ENCODE data around the gene STAT6.
"Not testable (repeated sequence)": the region's sequence is repeated elsewhere in the genome, so short reads cannot be mapped to it uniquely, and the experiment has no call there.

STAT6 gene

GRCh38 chr12:57126061-57126460 lies 14.9 kb upstream of the STAT6 start:
- DNase-seq, result no peak

- peak; percentile 88 to 93 (median 89) for DNase-seq
These were observed 13.2 kb upstream of the STAT6 start for GRCh38 chr12:57124261-57124877.

- no peak for DNase-seq
These were observed 12.7 kb upstream of the STAT6 start for GRCh38 chr12:57123813-57124212.

GRCh38 chr12:57120718-57121117 lies 9.6 kb upstream of the STAT6 start:
- DNase-seq, result not testable (repeated sequence)

- DNase-seq, result no peak
These were observed 8.3 kb upstream of the STAT6 start for GRCh38 chr12:57119294-57120085.

GRCh38 chr12:57118711-57119271 lies 7.6 kb upstream of the STAT6 start:
- DNase-seq, result peak; percentile 81 to 90 (median 86)

GRCh38 chr12:57116580-57117281 lies 5.6 kb upstream of the STAT6 start:
- DNase-seq, result no peak

GRCh38 chr12:57112492-57113294 lies 1.5 kb upstream of the STAT6 start:
- no peak for DNase-seq

GRCh38 chr12:57110104-57111030 lies 795 bp downstream of the STAT6 start:
- DNase-seq, result peak; percentile 80 to 84 (median 82)

- no peak for DNase-seq
These were observed 1.7 kb downstream of the STAT6 start for GRCh38 chr12:57109207-57110103.

- no peak for DNase-seq
These were observed 3.6 kb downstream of the STAT6 start for GRCh38 chr12:57107456-57108155.

GRCh38 chr12:57106021-57106708 lies 5.0 kb downstream of the STAT6 start:
- DNase-seq, result no peak

GRCh38 chr12:57105011-57105753 lies 6.0 kb downstream of the STAT6 start:
- no peak for DNase-seq

GRCh38 chr12:57104292-57104910 lies 6.8 kb downstream of the STAT6 start:
- no peak for DNase-seq

- DNase-seq, result no peak
These were observed 7.3 kb downstream of the STAT6 start for GRCh38 chr12:57103856-57104255.

- DNase-seq, result peak; percentile 39 to 51 (median 46)
These were observed 9.1 kb downstream of the STAT6 start for GRCh38 chr12:57101892-57102695.

GRCh38 chr12:57099766-57100165 lies 11.4 kb downstream of the STAT6 start:
- no peak for DNase-seq

Data from suppressor macrophage treated with lipopolysaccharide for 1 hour (primary cell).